NCI-H1417 (cell line): Measurements from ENCODE around the gene DNTT.

ENCODE experiments used
- DNase-seq, 3 experiments: peaks; one replicate each; lab custom pipeline; 2025; lab: John Stamatoyannopoulos, UW

Gene DNTT

GRCh38 chr10:96342402-96342801 lies 38.2 kb downstream of the DNTT start:
- DNase-seq, result no peak

- no peak for DNase-seq
Measured at GRCh38 chr10:96344178-96344577, 39.9 kb downstream of the DNTT start.

GRCh38 chr10:96345222-96345621 lies 41.0 kb downstream of the DNTT start:
- no peak for DNase-seq

GRCh38 chr10:96346295-96346694 lies 42.1 kb downstream of the DNTT start:
- no peak for DNase-seq

GRCh38 chr10:96352027-96352426 lies 47.8 kb downstream of the DNTT start:
- DNase-seq, result no peak

GRCh38 chr10:96352582-96352981 lies 48.3 kb downstream of the DNTT start:
- no peak for DNase-seq

GRCh38 chr10:96357038-96357620 lies 52.9 kb downstream of the DNTT start:
- DNase-seq, result no peak

- DNase-seq, result no peak
Measured at GRCh38 chr10:96358851-96359540, 54.8 kb downstream of the DNTT start, which contains the start of gene OPALIN. Gene OPALIN, minus strand, starts transcription at chr10:96359002. Its CDS starts 106 bp downstream, at chr10:96358896.

GRCh38 chr10:96359616-96360015 lies 55.4 kb downstream of the DNTT start:
- DNase-seq, result no peak

- no peak for DNase-seq
Measured at GRCh38 chr10:96360331-96360730, 56.1 kb downstream of the DNTT start.

GRCh38 chr10:96360766-96361165 lies 56.5 kb downstream of the DNTT start:
- no peak for DNase-seq

GRCh38 chr10:96365571-96365970 lies 61.3 kb downstream of the DNTT start:
- DNase-seq, result no peak

- DNase-seq, result no peak
Measured at GRCh38 chr10:96366508-96366907, 62.3 kb downstream of the DNTT start.

- no peak for DNase-seq
Measured at GRCh38 chr10:96367470-96367869, 63.2 kb downstream of the DNTT start.

- no peak for DNase-seq
Measured at GRCh38 chr10:96368971-96369370, 64.7 kb downstream of the DNTT start.

GRCh38 chr10:96369890-96370583 lies 65.8 kb downstream of the DNTT start:
- DNase-seq, result no peak

- peak; percentile 12 to 59 (median 48) for DNase-seq
Measured at GRCh38 chr10:96370584-96371157, 66.4 kb downstream of the DNTT start.

GRCh38 chr10:96371356-96371755 lies 67.1 kb downstream of the DNTT start:
- no peak for DNase-seq

GRCh38 chr10:96374004-96374403 lies 69.8 kb downstream of the DNTT start:
- DNase-seq, result no peak

GRCh38 chr10:96374639-96374984 lies 70.4 kb downstream of the DNTT start:
- peak in 1 of 3 experiments; percentile 24 for DNase-seq

GRCh38 chr10:96374985-96375830 lies 71.0 kb downstream of the DNTT start:
- DNase-seq, result peak; percentile 79 to 90 (median 87)

- DNase-seq, result no peak
Measured at GRCh38 chr10:96376483-96376882, 72.2 kb downstream of the DNTT start.
